WTC11 (cell line): ENCODE results near the gene GGNBP2.

Source experiments
- CREB1 ChIP-seq: sonication (generic); formaldehyde crosslinking; IDR thresholded peaks from 2 replicates; pipeline ENCODE4 v1.8.0; 2023; ENCODE audit warnings: mild to moderate bottlenecking, missing genetic modification reagents
- ELF4 ChIP-seq: sonication (generic); formaldehyde crosslinking; IDR thresholded peaks from 2 replicates; pipeline ENCODE4 v1.8.1; 2022; ENCODE audit warnings: low read depth, mild to moderate bottlenecking, moderate library complexity, missing genetic modification reagents
- NFYB ChIP-seq: sonication (generic); formaldehyde crosslinking; conservative IDR thresholded peaks from 2 replicates; pipeline ENCODE4 v1.8.0; 2022; ENCODE audit warnings: low read depth, missing genetic modification reagents
- NR1H2 ChIP-seq: sonication (generic); formaldehyde crosslinking; IDR thresholded peaks from 2 replicates; pipeline ENCODE4 v1.9.0; 2021; ENCODE audit warnings: mild to moderate bottlenecking, moderate library complexity, missing genetic modification reagents
- ZNF416 ChIP-seq: fragments of 250-450 bp; sonication (Bioruptor Pico); IDR thresholded peaks from 2 replicates; pipeline ENCODE4 v1.9.0; 2021; ENCODE audit warnings: mild to moderate bottlenecking, inconsistent platforms
- TF ChIP-seq, protein P1 (sequence below): sonication (generic); formaldehyde crosslinking; IDR thresholded peaks from 2 replicates; pipeline ENCODE4 v1.8.1; 2022; ENCODE audit warnings: missing genetic modification reagents, borderline replicate concordance
- TF ChIP-seq, protein P2 (sequence below): fragments of 200-600 bp; IDR thresholded peaks from 2 replicates; pipeline ENCODE4 v1.8.0; 2022; ENCODE audit warnings: antibody characterized with exemption
- TF ChIP-seq, protein P3 (sequence below): sonication (generic); formaldehyde crosslinking; IDR thresholded peaks from 2 replicates; pipeline ENCODE4 v1.8.1; 2023; ENCODE audit warnings: mild to moderate bottlenecking, missing genetic modification reagents, moderate library complexity
- TF ChIP-seq, protein P4 (sequence below): fragments of 250-450 bp; sonication (Bioruptor Pico); conservative IDR thresholded peaks from 2 replicates; pipeline ENCODE4 v1.9.0; 2021; ENCODE audit warnings: mild to moderate bottlenecking
- TF ChIP-seq, protein P5 (sequence below): sonication (generic); formaldehyde crosslinking; conservative IDR thresholded peaks from 2 replicates; pipeline ENCODE4 v1.8.1; 2023; ENCODE audit warnings: mild to moderate bottlenecking, low read depth, missing genetic modification reagents, moderate library complexity
- TF ChIP-seq, protein P6 (sequence below): sonication (generic); formaldehyde crosslinking; IDR thresholded peaks from 2 replicates; pipeline ENCODE4 v1.8.0; 2022; ENCODE audit warnings: mild to moderate bottlenecking, missing genetic modification reagents
- TF ChIP-seq, protein P7 (sequence below): sonication (generic); formaldehyde crosslinking; IDR thresholded peaks from 2 replicates; pipeline ENCODE4 v1.8.1; 2022; ENCODE audit warnings: mild to moderate bottlenecking, missing genetic modification reagents, moderate library complexity, borderline replicate concordance

DNA sequence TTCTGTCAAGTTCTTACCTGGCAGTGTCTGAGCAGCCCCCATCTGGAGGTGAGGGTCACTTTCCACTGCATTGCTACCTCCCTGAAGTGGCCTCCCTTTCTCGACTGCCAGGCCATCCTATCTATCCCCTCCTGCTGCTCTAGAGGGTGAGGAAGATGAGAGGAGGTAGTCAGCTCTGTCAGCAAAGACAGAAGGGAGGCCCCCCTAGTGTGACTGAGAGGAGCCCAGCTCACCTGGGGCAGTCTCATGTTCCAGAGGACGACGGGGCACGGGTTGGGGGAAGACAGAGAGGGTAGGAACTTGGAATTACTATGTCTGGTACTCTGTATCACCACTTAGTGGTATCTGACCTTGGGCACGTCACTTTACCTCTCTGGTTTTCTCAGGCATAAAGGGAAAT lies 32.1 kb upstream of the GGNBP2 start:
- TF ChIP-seq NFYB (CRISPR knock-in tag): no peak
- no peak for TF ChIP-seq ZNF416 (CRISPR knock-in tag)
- TF ChIP-seq, protein P1, sequence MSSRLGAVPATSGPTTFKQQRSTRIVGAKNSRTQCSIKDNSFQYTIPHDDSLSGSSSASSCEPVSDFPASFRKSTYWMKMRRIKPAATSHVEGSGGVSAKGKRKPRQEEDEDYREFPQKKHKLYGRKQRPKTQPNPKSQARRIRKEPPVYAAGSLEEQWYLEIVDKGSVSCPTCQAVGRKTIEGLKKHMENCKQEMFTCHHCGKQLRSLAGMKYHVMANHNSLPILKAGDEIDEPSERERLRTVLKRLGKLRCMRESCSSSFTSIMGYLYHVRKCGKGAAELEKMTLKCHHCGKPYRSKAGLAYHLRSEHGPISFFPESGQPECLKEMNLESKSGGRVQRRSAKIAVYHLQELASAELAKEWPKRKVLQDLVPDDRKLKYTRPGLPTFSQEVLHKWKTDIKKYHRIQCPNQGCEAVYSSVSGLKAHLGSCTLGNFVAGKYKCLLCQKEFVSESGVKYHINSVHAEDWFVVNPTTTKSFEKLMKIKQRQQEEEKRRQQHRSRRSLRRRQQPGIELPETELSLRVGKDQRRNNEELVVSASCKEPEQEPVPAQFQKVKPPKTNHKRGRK: no peak
- TF ChIP-seq, protein P2, sequence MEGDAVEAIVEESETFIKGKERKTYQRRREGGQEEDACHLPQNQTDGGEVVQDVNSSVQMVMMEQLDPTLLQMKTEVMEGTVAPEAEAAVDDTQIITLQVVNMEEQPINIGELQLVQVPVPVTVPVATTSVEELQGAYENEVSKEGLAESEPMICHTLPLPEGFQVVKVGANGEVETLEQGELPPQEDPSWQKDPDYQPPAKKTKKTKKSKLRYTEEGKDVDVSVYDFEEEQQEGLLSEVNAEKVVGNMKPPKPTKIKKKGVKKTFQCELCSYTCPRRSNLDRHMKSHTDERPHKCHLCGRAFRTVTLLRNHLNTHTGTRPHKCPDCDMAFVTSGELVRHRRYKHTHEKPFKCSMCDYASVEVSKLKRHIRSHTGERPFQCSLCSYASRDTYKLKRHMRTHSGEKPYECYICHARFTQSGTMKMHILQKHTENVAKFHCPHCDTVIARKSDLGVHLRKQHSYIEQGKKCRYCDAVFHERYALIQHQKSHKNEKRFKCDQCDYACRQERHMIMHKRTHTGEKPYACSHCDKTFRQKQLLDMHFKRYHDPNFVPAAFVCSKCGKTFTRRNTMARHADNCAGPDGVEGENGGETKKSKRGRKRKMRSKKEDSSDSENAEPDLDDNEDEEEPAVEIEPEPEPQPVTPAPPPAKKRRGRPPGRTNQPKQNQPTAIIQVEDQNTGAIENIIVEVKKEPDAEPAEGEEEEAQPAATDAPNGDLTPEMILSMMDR: no peak
- TF ChIP-seq, protein P3, sequence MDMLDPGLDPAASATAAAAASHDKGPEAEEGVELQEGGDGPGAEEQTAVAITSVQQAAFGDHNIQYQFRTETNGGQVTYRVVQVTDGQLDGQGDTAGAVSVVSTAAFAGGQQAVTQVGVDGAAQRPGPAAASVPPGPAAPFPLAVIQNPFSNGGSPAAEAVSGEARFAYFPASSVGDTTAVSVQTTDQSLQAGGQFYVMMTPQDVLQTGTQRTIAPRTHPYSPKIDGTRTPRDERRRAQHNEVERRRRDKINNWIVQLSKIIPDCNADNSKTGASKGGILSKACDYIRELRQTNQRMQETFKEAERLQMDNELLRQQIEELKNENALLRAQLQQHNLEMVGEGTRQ: no peak
- TF ChIP-seq ELF4 (CRISPR knock-in tag): no peak
- TF ChIP-seq, protein P4, sequence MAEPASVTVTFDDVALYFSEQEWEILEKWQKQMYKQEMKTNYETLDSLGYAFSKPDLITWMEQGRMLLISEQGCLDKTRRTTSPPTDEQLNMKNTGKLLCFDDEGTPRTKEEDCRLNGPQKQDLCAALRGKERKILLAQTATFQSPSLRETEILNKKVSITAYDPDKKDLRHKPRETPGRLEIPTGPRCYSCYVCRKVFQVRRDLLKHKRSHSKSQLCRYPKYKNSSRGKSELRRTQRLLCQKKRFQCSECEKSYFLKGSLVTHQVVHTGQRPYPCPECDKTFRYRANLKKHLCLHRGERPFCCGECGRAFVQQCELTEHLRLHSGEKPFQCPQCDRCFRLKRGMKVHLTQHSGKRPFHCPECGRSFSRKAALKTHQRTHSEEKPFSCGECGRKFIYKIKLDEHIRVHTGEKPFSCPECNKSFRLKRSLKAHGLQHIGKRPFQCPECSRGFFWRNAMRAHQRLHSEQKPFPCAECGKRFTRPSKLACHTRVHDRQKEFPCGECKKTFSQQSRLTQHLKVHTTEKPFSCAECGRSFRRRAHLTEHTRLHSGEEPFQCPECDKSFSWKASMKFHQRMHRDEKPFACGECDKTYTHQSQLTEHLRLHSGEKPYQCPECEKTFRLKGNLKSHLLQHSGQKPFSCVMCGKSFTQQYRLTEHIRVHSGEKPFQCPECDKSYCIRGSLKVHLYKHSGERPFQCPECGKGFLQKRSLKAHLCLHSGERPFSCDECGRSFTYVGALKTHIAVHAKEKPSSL (CRISPR knock-in tag): no peak
- TF ChIP-seq, protein P5, sequence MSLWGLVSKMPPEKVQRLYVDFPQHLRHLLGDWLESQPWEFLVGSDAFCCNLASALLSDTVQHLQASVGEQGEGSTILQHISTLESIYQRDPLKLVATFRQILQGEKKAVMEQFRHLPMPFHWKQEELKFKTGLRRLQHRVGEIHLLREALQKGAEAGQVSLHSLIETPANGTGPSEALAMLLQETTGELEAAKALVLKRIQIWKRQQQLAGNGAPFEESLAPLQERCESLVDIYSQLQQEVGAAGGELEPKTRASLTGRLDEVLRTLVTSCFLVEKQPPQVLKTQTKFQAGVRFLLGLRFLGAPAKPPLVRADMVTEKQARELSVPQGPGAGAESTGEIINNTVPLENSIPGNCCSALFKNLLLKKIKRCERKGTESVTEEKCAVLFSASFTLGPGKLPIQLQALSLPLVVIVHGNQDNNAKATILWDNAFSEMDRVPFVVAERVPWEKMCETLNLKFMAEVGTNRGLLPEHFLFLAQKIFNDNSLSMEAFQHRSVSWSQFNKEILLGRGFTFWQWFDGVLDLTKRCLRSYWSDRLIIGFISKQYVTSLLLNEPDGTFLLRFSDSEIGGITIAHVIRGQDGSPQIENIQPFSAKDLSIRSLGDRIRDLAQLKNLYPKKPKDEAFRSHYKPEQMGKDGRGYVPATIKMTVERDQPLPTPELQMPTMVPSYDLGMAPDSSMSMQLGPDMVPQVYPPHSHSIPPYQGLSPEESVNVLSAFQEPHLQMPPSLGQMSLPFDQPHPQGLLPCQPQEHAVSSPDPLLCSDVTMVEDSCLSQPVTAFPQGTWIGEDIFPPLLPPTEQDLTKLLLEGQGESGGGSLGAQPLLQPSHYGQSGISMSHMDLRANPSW (CRISPR knock-in tag): no peak
- TF ChIP-seq NR1H2 (CRISPR knock-in tag): no peak
- TF ChIP-seq CREB1 (CRISPR knock-in tag): no peak
- TF ChIP-seq, protein P6, sequence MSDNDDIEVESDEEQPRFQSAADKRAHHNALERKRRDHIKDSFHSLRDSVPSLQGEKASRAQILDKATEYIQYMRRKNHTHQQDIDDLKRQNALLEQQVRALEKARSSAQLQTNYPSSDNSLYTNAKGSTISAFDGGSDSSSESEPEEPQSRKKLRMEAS (CRISPR knock-in tag): no peak
- TF ChIP-seq, protein P7, sequence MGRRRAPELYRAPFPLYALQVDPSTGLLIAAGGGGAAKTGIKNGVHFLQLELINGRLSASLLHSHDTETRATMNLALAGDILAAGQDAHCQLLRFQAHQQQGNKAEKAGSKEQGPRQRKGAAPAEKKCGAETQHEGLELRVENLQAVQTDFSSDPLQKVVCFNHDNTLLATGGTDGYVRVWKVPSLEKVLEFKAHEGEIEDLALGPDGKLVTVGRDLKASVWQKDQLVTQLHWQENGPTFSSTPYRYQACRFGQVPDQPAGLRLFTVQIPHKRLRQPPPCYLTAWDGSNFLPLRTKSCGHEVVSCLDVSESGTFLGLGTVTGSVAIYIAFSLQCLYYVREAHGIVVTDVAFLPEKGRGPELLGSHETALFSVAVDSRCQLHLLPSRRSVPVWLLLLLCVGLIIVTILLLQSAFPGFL (CRISPR knock-in tag): no peak
